Neural crest cell (in vitro differentiated cells): ENCODE data around the gene CEPT1. TPM values are rescaled to one million over a fixed set of nuclear protein-coding genes. Genes with fewer than 3 reads are reported as not detected.

Source experiments
- DNase-seq: peaks from one replicate; pipeline ENCODE4 v3.0.0; 2021; ENCODE audit warnings: low read depth, mixed read lengths, low spot score
- H3K27ac Mint-ChIP-seq: one replicate; pipeline ENCODE4 v1.8.0; 2021; ENCODE audit warnings: mild to moderate bottlenecking, mixed read lengths; ENCODE audit not compliant: unreplicated experiment
- H3K27me3 Mint-ChIP-seq: 2 replicates; pipeline ENCODE4 v1.8.0; 2021; ENCODE audit warnings: low read depth, mild to moderate bottlenecking, mixed read lengths
- H3K36me3 Mint-ChIP-seq: 2 replicates; pipeline ENCODE4 v1.8.0; 2021; ENCODE audit warnings: low read depth, mild to moderate bottlenecking, mixed read lengths
- H3K4me1 Mint-ChIP-seq: 2 replicates; pipeline ENCODE4 v1.8.0; 2021; ENCODE audit warnings: mixed read lengths
- H3K4me3 Mint-ChIP-seq: one replicate; pipeline ENCODE4 v1.8.0; 2021; ENCODE audit warnings: mild to moderate bottlenecking, mixed read lengths
- H3K9me3 Mint-ChIP-seq: 2 replicates; pipeline ENCODE4 v1.8.0; 2021; ENCODE audit warnings: mixed read lengths
- total RNA-seq: library from RNA; stranded (reverse); gene quantifications from 2 replicates; pipeline ENCODE4 v1.2.1, GENCODE V29; 2021
- TF ChIP-seq, protein P1 (sequence below): fragments of 200-600 bp; sonication (generic); conservative IDR thresholded peaks from 2 replicates; pipeline ENCODE4 v1.5.0; 2021; ENCODE audit warnings: antibody characterized with exemption, mild to moderate bottlenecking

CEPT1 gene
- total RNA-seq, 1 donor from 2014 or later = 27.3 TPM

- DNase-seq = no peak
- H3K4me3 Mint-ChIP-seq = no peak overlapping the region
- peaks cover 6% of the 10 kb centered on the region for H3K4me1 Mint-ChIP-seq
- no peaks in the 10 kb centered on the region for H3K9me3 Mint-ChIP-seq
- no peaks in the 10 kb centered on the region for H3K27me3 Mint-ChIP-seq
- no peak overlapping the region for H3K27ac Mint-ChIP-seq
- TF ChIP-seq, protein P1, sequence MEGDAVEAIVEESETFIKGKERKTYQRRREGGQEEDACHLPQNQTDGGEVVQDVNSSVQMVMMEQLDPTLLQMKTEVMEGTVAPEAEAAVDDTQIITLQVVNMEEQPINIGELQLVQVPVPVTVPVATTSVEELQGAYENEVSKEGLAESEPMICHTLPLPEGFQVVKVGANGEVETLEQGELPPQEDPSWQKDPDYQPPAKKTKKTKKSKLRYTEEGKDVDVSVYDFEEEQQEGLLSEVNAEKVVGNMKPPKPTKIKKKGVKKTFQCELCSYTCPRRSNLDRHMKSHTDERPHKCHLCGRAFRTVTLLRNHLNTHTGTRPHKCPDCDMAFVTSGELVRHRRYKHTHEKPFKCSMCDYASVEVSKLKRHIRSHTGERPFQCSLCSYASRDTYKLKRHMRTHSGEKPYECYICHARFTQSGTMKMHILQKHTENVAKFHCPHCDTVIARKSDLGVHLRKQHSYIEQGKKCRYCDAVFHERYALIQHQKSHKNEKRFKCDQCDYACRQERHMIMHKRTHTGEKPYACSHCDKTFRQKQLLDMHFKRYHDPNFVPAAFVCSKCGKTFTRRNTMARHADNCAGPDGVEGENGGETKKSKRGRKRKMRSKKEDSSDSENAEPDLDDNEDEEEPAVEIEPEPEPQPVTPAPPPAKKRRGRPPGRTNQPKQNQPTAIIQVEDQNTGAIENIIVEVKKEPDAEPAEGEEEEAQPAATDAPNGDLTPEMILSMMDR = no peak
- peaks cover 2% of the 10 kb centered on the region for H3K36me3 Mint-ChIP-seq
These were observed 55.1 kb downstream of the CEPT1 start for GRCh38 chr1:111195002-111195684.

- H3K27ac Mint-ChIP-seq = no peak overlapping the region
- no peaks in the 10 kb centered on the region for H3K27me3 Mint-ChIP-seq
- H3K4me1 Mint-ChIP-seq = peaks cover 10% of the 10 kb centered on the region
- H3K36me3 Mint-ChIP-seq = no peaks in the 10 kb centered on the region
- TF ChIP-seq, protein P1 = no peak
- no peak for DNase-seq
- H3K4me3 Mint-ChIP-seq = no peak overlapping the region
- H3K9me3 Mint-ChIP-seq = no peaks in the 10 kb centered on the region
These were observed 56.2 kb downstream of the CEPT1 start for GRCh38 chr1:111196213-111196612.

GRCh38 chr1:111197598-111198284 lies 57.7 kb downstream of the CEPT1 start:
- no peaks in the 10 kb centered on the region for H3K9me3 Mint-ChIP-seq
- H3K4me1 Mint-ChIP-seq = peaks cover 10% of the 10 kb centered on the region
- no peak overlapping the region for H3K4me3 Mint-ChIP-seq
- H3K36me3 Mint-ChIP-seq = no peaks in the 10 kb centered on the region
- no peak overlapping the region for H3K27ac Mint-ChIP-seq
- TF ChIP-seq, protein P1 = peak; percentile 48
- DNase-seq = no peak
- H3K27me3 Mint-ChIP-seq = no peaks in the 10 kb centered on the region

- Mint-ChIP-seq H3K4me1 (peaks cover 10% of the 10 kb centered on the region), H3K27ac (no peak overlapping the region), H3K4me3 (no peak overlapping the region), H3K9me3 (no peaks in the 10 kb centered on the region), H3K27me3 (no peaks in the 10 kb centered on the region), H3K36me3 (no peaks in the 10 kb centered on the region)
- DNase-seq = no peak
- TF ChIP-seq, protein P1 = no peak
These were observed 58.8 kb downstream of the CEPT1 start for GRCh38 chr1:111198836-111199235.

GRCh38 chr1:111199329-111199728 lies 59.3 kb downstream of the CEPT1 start:
- H3K4me1 Mint-ChIP-seq = peaks cover 10% of the 10 kb centered on the region
- TF ChIP-seq, protein P1 = no peak
- H3K4me3 Mint-ChIP-seq = no peak overlapping the region
- H3K27ac Mint-ChIP-seq = no peak overlapping the region
- H3K9me3 Mint-ChIP-seq = no peaks in the 10 kb centered on the region
- H3K36me3 Mint-ChIP-seq = no peaks in the 10 kb centered on the region
- H3K27me3 Mint-ChIP-seq = no peaks in the 10 kb centered on the region
- DNase-seq = no peak
